Measurements from ENCODE around the gene ROBO1.
"Not testable (repeated sequence)": the region's sequence is repeated elsewhere in the genome, so short reads cannot be mapped to it uniquely, and the experiment has no call there.

The ROBO1 gene

DNA sequence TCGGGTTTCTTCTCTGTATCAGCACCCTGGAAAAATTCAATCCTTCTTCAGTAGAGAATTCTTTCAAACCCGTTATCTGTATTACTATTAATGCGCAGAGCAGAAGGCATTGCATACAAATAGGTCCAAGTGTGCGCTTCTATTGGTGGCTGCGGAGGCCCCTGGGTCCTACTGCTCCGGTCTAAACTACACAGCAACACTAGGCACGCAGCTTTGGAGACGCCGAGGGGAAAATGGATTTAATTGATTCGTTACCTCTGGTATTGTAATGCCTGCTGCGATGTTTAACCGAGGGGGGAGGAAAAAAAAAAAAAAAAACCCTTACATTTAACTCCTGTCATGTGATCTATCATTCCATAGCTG, at the start of gene ROBO1:
ROBO1 (minus strand) TSS at position 94 of the 363 bp plus-strand sequence.
- FAIRE-seq (no peak), DNase-seq (ENCODE audit: insufficient read length, low spot score) (no peak)
- no peak for TF ChIP-seq POLR2A (IDR thresholded peaks at IDR 0.05; ENCODE audit: low read depth, low read length)

DNA sequence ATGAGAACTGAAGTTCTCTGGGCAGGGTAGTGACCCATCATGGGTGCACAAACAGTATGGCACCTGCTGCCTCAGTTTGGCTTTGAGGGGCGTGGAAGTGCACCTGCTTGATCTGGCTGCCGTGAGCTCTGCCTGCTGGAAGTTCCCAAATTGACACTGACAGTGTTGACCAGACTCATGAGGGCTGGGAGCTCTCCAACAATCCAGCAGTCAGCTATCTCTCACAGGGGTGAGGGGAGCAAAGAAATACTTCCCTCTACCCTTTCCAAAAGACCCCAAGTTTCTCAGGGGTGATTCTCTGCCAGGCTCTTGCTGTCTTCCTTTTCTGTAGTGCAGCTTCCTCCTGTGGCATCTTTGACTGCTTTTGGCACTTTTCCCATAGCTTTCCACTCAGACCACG, 49.4 kb upstream of the ROBO1 start:
- DNase-seq (ENCODE audit: insufficient read length, low spot score) (no peak), FAIRE-seq (no peak)
- TF ChIP-seq POLR2A (IDR thresholded peaks at IDR 0.05; ENCODE audit: low read depth, low read length), result no peak

DNA sequence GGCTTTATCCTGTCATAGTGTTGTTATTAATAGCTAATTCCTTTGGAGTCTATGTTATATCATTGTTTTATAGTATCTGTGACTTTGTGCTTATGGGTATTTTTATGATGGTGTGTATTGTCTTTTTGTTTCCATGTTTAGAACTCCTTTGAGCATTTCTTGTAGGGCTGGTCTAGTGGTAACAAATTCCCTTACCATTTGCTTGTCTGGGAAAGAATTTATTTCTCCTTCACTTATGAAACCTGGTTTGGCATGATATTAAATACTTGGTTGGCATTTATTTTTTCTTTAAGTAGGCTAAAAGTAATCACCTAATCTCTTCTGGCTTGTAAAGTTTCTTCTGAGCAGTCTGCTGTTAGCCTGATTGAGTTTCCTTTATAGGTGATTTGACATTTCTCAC, 47.7 kb upstream of the ROBO1 start:
- DNase-seq (ENCODE audit: insufficient read length, low spot score) (no peak), FAIRE-seq (no peak)
- no peak for TF ChIP-seq POLR2A (IDR thresholded peaks at IDR 0.05; ENCODE audit: low read depth, low read length)

DNA sequence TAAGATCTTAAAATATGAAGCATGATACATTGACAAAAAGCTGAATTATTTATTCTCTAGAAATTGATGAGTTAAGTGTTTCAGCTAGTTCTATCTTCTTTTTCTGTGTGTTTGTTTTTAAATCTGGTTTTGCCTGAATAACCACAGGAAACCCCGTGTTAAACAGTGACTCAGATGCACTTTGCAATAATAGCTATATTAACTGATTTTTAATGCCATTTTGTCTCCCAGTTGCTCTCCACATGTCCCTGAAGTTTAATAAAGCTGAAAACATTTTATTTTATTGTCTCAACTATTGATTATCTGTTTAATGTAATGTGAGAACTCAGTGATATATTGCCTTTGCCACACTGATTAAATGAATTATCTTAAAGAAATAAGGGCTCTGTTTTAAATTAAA, 42.8 kb upstream of the ROBO1 start:
- FAIRE-seq, result no peak
- no peak for TF ChIP-seq POLR2A (IDR thresholded peaks at IDR 0.05; ENCODE audit: low read depth, low read length)
- no peak for DNase-seq (ENCODE audit: insufficient read length, low spot score)

DNA sequence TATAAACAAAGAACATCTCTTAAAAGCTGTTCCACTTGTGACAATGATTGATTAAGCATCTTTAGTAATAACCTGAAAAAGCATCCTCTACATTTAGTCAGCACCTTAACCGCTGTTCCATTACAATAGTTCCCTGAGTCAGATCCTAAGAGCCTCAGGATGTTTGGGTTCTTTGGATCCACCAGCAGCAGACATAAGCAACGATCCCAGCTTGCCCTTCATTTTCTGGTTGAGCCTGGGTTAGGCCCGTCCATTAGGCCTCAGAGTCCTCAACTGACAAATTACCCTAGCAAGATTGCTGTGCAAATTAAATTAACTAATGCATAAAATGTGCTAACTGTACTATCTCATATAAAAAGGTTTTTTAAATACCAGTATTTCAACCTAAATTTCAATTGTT, 42.3 kb upstream of the ROBO1 start:
- TF ChIP-seq POLR2A (IDR thresholded peaks at IDR 0.05; ENCODE audit: low read depth, low read length), result no peak
- FAIRE-seq, result no peak
- no peak for DNase-seq (ENCODE audit: insufficient read length, low spot score)

DNA sequence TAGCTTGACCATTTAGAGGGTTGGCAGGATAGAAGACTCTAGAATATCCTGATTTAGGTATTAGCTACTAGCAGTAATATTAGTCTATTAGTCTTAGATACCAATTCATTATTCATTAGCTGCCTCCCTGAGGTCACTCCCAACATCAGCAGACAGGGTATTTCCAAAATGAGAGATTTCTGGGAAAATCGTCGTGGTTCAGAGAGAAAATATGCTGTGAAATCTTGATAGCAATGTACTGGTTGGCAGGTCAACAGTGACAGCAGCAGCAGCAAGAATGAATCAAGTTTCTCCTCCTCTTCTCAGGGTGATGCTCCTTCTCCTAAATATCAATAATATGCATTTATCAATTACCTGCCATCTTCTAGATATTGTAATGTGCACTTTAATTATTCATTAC, 41.3 kb upstream of the ROBO1 start:
- no peak for FAIRE-seq
- TF ChIP-seq POLR2A (IDR thresholded peaks at IDR 0.05; ENCODE audit: low read depth, low read length), result no peak

DNA sequence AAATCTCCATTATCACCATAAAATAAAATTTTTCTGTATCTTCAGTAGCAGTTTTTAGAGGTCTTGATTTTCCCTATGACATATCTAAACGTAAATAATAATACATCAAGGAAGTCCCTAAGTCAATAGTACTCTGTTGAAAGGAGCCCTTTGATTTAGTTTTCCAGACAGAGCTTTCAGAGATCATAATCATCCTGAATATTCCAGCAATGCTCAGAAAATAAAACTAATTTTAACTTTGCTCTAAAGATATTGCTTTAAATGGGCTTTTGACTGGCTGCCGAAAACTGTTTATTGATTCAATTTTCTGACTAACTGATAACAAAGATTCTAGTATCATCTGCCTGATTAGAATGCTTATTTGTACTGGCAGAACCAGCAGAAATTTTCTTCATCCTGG, 40.7 kb upstream of the ROBO1 start:
- DNase-seq (ENCODE audit: insufficient read length, low spot score), result no peak
- FAIRE-seq, result no peak
- TF ChIP-seq POLR2A (IDR thresholded peaks at IDR 0.05; ENCODE audit: low read depth, low read length), result no peak

More for the DNA sequence above, 41.3 kb upstream of the ROBO1 start:
- no peak for DNase-seq (ENCODE audit: insufficient read length, low spot score)

DNA sequence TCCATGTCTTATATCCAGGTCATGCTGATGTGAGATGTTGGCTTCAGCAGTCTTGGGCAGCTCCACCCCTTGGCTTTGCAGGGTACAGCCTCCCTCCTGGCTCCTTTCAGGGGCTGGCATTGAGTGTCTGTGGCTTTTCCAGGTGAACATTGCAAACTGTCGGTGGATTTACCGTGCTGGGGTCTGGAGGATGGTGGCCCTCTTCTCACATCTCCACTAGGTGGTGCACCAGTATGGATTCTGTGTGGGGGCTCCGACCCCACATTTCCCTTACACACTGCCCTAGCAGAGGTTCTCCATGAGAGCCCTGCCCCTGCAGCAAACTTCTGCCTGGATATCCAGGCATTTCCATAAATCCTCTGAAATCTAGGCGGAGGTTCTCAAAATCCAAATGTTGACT, 22.4 kb upstream of the ROBO1 start:
- DNase-seq (ENCODE audit: insufficient read length, low spot score); FAIRE-seq: not testable (repeated sequence)

DNA sequence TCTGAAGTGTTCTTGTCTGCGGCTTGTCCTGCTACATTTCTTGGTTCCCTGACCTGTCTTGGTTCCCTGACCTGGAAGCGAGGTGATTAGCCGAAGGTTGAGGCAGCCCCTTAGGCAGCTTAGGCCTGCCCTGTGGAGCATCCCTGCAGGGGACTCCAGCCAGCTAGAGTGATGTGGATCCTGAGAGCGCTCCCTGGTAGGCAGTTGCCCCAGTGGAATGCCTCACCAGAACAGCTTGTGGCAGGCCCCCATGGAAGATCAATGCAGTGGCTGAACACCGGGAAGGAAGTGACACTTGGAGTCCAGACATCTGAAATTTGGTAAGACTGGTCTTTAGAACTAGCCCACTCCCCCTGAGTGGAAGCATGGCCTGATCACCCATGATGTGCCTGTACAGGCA, 5.5 kb upstream of the ROBO1 start:
- no peak for TF ChIP-seq POLR2A (IDR thresholded peaks at IDR 0.05; ENCODE audit: low read depth, low read length)
- FAIRE-seq (no peak), DNase-seq (ENCODE audit: insufficient read length, low spot score) (no peak)

DNA sequence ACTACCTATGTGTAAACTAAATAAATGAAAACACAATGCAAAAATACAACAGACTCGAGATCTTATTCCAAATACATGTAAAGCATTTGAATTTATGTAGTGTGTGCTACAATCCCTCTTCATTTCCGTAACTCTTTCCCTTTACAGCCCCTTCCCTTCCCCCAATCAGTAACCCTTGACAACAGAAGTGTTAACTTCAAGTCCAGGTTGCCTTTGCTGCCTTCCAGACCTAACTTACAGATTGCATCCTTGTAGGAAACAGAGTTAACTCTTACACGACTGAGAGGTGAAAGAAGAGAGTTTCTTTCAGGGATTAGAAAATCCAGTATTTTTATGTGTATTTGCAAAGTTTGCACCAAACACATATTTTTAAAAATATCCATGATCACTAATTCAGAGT, 1.4 kb upstream of the ROBO1 start:
- FAIRE-seq, result no peak
- no peak for DNase-seq (ENCODE audit: insufficient read length, low spot score)
- TF ChIP-seq POLR2A (IDR thresholded peaks at IDR 0.05; ENCODE audit: low read depth, low read length), result no peak

DNA sequence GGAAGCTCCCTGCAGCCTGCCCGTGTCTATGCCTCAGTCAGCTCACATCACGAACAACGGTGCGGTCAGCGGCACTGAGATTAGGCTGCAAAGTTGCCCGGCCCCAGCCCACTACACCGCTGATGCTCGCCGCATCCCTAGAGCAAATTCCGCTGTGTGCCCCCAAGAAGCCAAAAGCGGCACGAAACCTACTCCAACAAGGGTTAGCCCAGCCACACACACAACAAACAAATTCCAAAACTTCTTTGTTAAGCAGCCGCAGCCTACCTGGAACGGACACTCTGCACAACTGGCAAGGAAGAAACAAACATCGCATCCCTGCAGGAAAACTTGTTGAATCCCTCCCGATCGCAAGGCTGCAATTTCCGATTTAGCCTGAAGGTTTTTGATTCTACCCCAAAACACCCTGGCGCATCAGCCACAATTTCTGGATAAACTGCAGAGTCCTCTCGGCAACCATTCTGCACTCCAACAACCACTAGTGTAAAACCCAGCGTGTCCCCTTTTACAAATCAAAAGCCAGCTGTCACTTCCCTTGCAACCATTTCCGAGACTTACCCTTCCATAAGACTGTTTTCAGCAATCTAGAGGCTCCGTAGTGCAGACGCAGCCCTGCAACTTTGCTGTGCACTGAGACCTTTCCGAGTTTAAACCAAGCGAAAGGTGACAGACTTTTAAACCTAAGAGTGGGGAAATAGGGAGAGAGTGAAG, 449 bp downstream of the ROBO1 start:
- DNase-seq (ENCODE audit: insufficient read length, low spot score) (no peak), FAIRE-seq (no peak)
- TF ChIP-seq POLR2A (IDR thresholded peaks at IDR 0.05; ENCODE audit: low read depth, low read length), result no peak

DNA sequence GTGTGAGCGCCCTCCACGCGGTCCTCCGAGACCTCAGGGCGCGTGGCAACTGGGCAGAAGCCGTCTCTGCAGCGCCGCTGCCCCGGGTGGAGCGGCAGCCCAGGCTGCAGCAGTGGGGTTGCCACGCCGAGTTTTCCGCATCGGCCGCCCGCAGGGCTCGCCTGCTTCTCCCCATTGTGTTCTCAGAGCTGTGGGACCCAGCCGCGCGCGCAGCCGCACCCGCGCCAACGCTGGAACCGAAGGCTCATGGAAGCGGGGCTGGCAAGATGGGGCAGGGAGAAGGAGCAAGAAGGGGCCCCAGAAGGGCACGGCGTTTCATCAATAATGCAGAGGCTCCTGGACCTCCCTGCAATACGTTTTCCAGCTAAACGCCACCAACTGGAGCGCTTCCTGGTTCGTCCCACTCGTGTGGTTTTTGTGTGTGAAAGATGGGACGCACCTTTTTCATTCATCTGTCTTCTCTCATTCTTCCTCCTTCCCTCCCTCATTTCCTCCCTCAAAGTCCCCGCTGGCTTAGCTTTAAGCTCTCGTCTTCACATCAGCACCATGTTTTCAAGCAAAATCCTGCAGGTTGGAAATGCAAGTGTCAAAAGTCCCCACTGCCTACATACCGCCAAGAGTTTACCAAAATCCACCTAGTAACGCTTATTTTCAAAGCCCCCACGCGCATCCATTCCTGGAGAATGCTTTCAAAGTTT, 1.2 kb downstream of the ROBO1 start:
- no peak for TF ChIP-seq POLR2A (IDR thresholded peaks at IDR 0.05; ENCODE audit: low read depth, low read length)
- DNase-seq (ENCODE audit: insufficient read length, low spot score), result no peak
- no peak for FAIRE-seq

DNA sequence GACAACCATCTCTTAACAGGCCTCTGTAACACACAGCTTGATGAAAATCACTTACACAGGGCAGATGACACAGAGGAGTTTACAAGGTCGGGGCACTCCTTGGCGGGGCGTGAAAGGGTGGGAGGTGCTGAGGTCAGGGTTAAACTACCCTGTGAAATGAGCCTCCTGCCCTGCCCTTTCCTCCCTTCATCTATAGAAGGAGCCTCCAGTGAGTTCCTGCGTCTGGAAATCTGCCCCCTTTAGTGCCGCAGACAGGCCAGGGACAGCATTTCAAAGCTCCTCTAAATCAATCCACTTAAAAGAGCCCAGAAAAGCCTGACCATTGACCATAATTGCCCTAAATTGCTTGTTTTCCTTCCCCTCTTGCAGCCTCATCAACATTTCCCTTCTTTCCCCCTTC, 1.9 kb downstream of the ROBO1 start:
- no peak for TF ChIP-seq POLR2A (IDR thresholded peaks at IDR 0.05; ENCODE audit: low read depth, low read length)
- no peak for FAIRE-seq
- DNase-seq (ENCODE audit: insufficient read length, low spot score), result no peak

DNA sequence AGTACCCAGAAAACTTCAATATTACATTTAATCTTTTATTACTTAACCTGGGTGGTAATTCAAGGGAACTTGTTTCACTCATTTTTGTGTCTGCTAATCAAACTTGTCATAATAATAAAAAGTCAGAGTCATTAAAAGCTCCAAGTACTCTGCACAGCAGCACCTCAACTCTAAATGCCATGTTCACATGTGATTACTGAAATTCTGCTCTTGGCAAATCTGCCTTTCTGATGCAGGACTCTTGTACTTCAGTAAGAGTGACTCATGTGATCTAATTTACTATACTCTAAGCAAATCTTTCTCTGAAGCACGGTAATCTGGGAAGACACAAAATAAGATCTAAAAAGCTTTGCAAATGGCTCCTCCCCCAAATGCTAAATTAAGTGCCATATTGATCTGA, 6.4 kb downstream of the ROBO1 start:
- DNase-seq (ENCODE audit: insufficient read length, low spot score) (no peak), FAIRE-seq (no peak)
- TF ChIP-seq POLR2A (IDR thresholded peaks at IDR 0.05; ENCODE audit: low read depth, low read length), result no peak

DNA sequence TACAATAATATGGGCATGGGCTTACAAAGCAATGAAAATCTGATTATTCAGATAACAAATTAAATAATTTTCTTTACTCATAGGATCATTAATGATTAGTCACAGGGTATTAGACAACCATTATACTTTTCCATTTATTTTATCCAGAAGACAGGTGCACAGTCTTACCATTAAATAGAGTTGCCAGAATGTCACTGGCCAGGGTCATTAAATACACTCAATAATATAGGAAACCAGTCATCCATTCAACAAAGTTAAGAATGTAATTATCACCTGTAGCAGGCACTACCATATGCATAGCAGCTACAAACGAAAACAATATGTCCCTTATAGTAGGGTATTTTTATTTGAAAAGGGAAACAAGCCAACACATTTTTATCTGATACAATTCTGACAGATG, 16.1 kb downstream of the ROBO1 start:
- no peak for TF ChIP-seq POLR2A (IDR thresholded peaks at IDR 0.05; ENCODE audit: low read depth, low read length)
- FAIRE-seq, result no peak
- DNase-seq (ENCODE audit: insufficient read length, low spot score), result no peak

Measured in H54 (cell line).